IMR-90 (cell line): ENCODE measurements around the gene ZSCAN4. TPM values are rescaled to one million over a fixed set of nuclear protein-coding genes. Genes with fewer than 3 reads are reported as not detected.

ENCODE experiments used
- ATAC-seq: fragments of 200-7000 bp; cut with Tn5 transposase; 2 replicates; pipeline ENCODE4 v1.9.1; 2020; ENCODE audit warnings: low read depth, mild to moderate bottlenecking, moderate library complexity
- BruUV-seq: library from RNA; stranded (reverse); fragments of 400-500 nt; replicated peaks from 2 replicates; lab custom pipeline; 2021; lab: Mats Ljungman, UMichigan
- CTCF ChIA-PET: fragments of 300-600 bp; formaldehyde crosslinking; extraction: SDS; loops from one replicate; lab custom pipeline; 2021; ENCODE audit warnings: antibody characterized with exemption; lab: Yijun Ruan, JAX
- POLR2A ChIA-PET: fragments of 300-600 bp; sonication (Branson Sonifier 250); formaldehyde crosslinking; loops from one replicate; lab custom pipeline; 2022; ENCODE audit warnings: antibody characterized with exemption; ENCODE audit not compliant: unreplicated experiment; lab: Charles Lee
- DNase-seq: peaks from one replicate; pipeline ENCODE4 v3.0.0; 2013
- H2AFZ ChIP-seq: replicated peaks from 2 replicates; pipeline ENCODE3; 2013; ENCODE audit warnings: low read length, mild to moderate bottlenecking; ENCODE audit not compliant: poor library complexity
- H2AK5ac ChIP-seq: 2 replicates; pipeline ENCODE4 v1.6.1; 2013; ENCODE audit warnings: low read depth, low read length, inconsistent platforms
- H2AK9ac ChIP-seq: replicated peaks from 2 replicates; pipeline ENCODE3; 2013; ENCODE audit warnings: mild to moderate bottlenecking, low read depth, low read length, moderate library complexity; ENCODE audit not compliant: poor library complexity
- H2BK120ac ChIP-seq: 2 replicates; pipeline ENCODE4 v1.6.1; 2013; ENCODE audit warnings: low read depth, low read length, inconsistent platforms
- H2BK15ac ChIP-seq: 3 replicates; pipeline ENCODE4 v1.6.1; 2013; ENCODE audit warnings: low read depth, low read length, inconsistent platforms
- H2BK20ac ChIP-seq: 2 replicates; pipeline ENCODE4 v1.6.1; 2013; ENCODE audit warnings: low read depth, mild to moderate bottlenecking, inconsistent platforms, low read length, moderate library complexity
- H2BK5ac ChIP-seq: 2 replicates; pipeline ENCODE4 v1.6.1; 2013; ENCODE audit warnings: mild to moderate bottlenecking, low read depth, low read length, inconsistent platforms; ENCODE audit not compliant: poor library complexity, severe bottlenecking
- H3K14ac ChIP-seq: replicated peaks from 2 replicates; pipeline ENCODE4 v1.6.1; 2013; ENCODE audit warnings: low read depth, low read length, inconsistent platforms
- H3K18ac ChIP-seq: 2 replicates; pipeline ENCODE4 v1.6.1; 2013; ENCODE audit warnings: low read depth, low read length, control low read depth
- H3K23ac ChIP-seq: 2 replicates; pipeline ENCODE4 v1.6.1; 2013; ENCODE audit warnings: low read depth, low read length, inconsistent platforms
- H3K27ac ChIP-seq: 2 replicates; pipeline ENCODE4 v1.5.1; 2013; ENCODE audit warnings: mild to moderate bottlenecking, control low read depth, low read length; ENCODE audit not compliant: insufficient read depth
- H3K27me3 ChIP-seq: 2 replicates; pipeline ENCODE4 v1.6.1; 2013; ENCODE audit warnings: low read length; ENCODE audit not compliant: control insufficient read depth, insufficient read depth
- H3K36me3 ChIP-seq: 2 replicates; pipeline ENCODE4 v1.6.1; 2013; ENCODE audit warnings: low read length, mixed read lengths; ENCODE audit not compliant: control insufficient read depth, insufficient read depth
- H3K4ac ChIP-seq: 2 replicates; pipeline ENCODE4 v1.6.1; 2013; ENCODE audit warnings: low read depth, low read length, inconsistent platforms
- H3K4me1 ChIP-seq: 2 replicates; pipeline ENCODE4 v1.6.1; 2013; ENCODE audit warnings: low read length, mixed read lengths; ENCODE audit not compliant: control insufficient read depth, insufficient read depth
- H3K4me2 ChIP-seq: 2 replicates; pipeline ENCODE4 v1.6.1; 2013; ENCODE audit warnings: low read depth, mild to moderate bottlenecking, control low read depth, low read length, moderate library complexity
- H3K4me3 ChIP-seq: 2 replicates; pipeline ENCODE4 v1.5.1; 2013; ENCODE audit warnings: low read depth, mild to moderate bottlenecking, control low read depth, low read length, moderate library complexity; ENCODE audit not compliant: insufficient read depth
- H3K56ac ChIP-seq: 2 replicates; pipeline ENCODE4 v1.6.1; 2013; ENCODE audit warnings: low read length, inconsistent platforms; ENCODE audit not compliant: insufficient read depth; ENCODE audit errors: extremely low read depth
- H3K79me1 ChIP-seq, 2 experiments: 2 replicates each; pipeline ENCODE4 v1.6.1; 2013; ENCODE audit warnings: low read length in 2 of 2, inconsistent platforms in 1 of 2, low read depth in 1 of 2
- H3K9ac ChIP-seq: 2 replicates; pipeline ENCODE4 v1.6.1; 2013; ENCODE audit warnings: low read depth, low read length, control low read depth
- H3K9me1 ChIP-seq: 2 replicates; pipeline ENCODE4 v1.6.1; 2013; ENCODE audit warnings: low read length, inconsistent platforms; ENCODE audit not compliant: insufficient read depth
- H3K9me3 ChIP-seq: 2 replicates; pipeline ENCODE4 v1.6.1; 2013; ENCODE audit warnings: low read length; ENCODE audit not compliant: control insufficient read depth, insufficient read depth
- H4K20me1 ChIP-seq: 2 replicates; pipeline ENCODE4 v1.6.1; 2013; ENCODE audit warnings: low read length, inconsistent platforms; ENCODE audit not compliant: insufficient read depth
- H4K5ac ChIP-seq: 2 replicates; pipeline ENCODE4 v1.6.1; 2013; ENCODE audit warnings: mild to moderate bottlenecking, low read depth, low read length, control low read depth
- H4K8ac ChIP-seq, 2 experiments: 2 replicates each; pipeline ENCODE4 v1.6.1; 2013; ENCODE audit warnings: low read depth in 2 of 2, low read length in 2 of 2, control low read depth in 1 of 2, inconsistent platforms in 1 of 2
- H4K91ac ChIP-seq: 2 replicates; pipeline ENCODE4 v1.6.1; 2013; ENCODE audit warnings: low read depth, low read length, inconsistent platforms; ENCODE audit not compliant: insufficient read depth
- BHLHE40 ChIP-seq: fragments of 150-350 bp; IDR thresholded peaks from 2 replicates; pipeline ENCODE4 v1.6.1; 2016; ENCODE audit warnings: mild to moderate bottlenecking, low read depth, low read length
- CHD1 ChIP-seq: IDR thresholded peaks from 2 replicates; pipeline ENCODE4 v1.6.1; 2012; ENCODE audit warnings: low read depth, low read length, improper control_type of control experiment
- MAFK ChIP-seq: IDR thresholded peaks from 2 replicates; pipeline ENCODE4 v1.6.1; 2012; ENCODE audit warnings: low read depth, low read length, improper control_type of control experiment
- MAZ ChIP-seq: IDR thresholded peaks from 2 replicates; pipeline ENCODE4 v1.6.1; 2012; ENCODE audit warnings: low read depth, mild to moderate bottlenecking, low read length, improper control_type of control experiment, moderate library complexity, borderline replicate concordance
- NFE2L2 ChIP-seq: fragments of 150-350 bp; IDR thresholded peaks from 2 replicates; pipeline ENCODE4 v1.6.1; 2016; ENCODE audit warnings: low read depth, mild to moderate bottlenecking, low read length
- RAD21 ChIP-seq: IDR thresholded peaks from 2 replicates; pipeline ENCODE4 v1.6.1; 2012; ENCODE audit warnings: low read length, improper control_type of control experiment
- RFX5 ChIP-seq: IDR thresholded peaks from 2 replicates; pipeline ENCODE4 v1.8.0; 2012; ENCODE audit warnings: low read depth, mild to moderate bottlenecking, low read length, moderate library complexity
- SMC3 ChIP-seq: fragments of 150-350 bp; IDR thresholded peaks from 2 replicates; pipeline ENCODE4 v1.6.1; 2016; ENCODE audit warnings: low read depth, mild to moderate bottlenecking, antibody characterized with exemption, low read length, moderate library complexity
- WGBS, 2 experiments: methylation state at CpG; one replicate each; pipeline versions ENCODE4 v1.1.5 to v1.1.7; 2013; ENCODE audit warnings: missing lambda C conversion rate in 2 of 2; ENCODE audit not compliant: insufficient read length in 1 of 2; ENCODE audit errors: extremely low coverage in 2 of 2; 5-methylcytosine and 5-hydroxymethylcytosine counted together
- dilution Hi-C: fragments of 300-500 bp; cut with HindIII; formaldehyde crosslinking; loops from one replicate; pipeline ENCODE4 v1.14.3; 2018; ENCODE audit warnings: low sequenced_read_pairs; ENCODE audit not compliant: unreplicated experiment
- in situ Hi-C: fragments of 300-500 bp; cut with MboI; formaldehyde crosslinking; loops from 3 replicates; pipeline ENCODE4 v1.14.3; 2019; ENCODE audit warnings: low sequenced_read_pairs, inconsistent platforms, mixed read lengths
- intact Hi-C: fragments of 100-400 bp; cut with micrococcal nuclease; formaldehyde crosslinking; loops from 2 replicates; pipeline ENCODE4 v1.10.0; 2022
- polyA plus RNA-seq, 3 experiments: library from polyadenylated mRNA; depleted of rRNA; stranded (reverse); fragments of >200 nt; gene quantifications; 2 replicates each; pipeline ENCODE4 v1.2.3, GENCODE V29; 2012; ENCODE audit warnings: low replicate concordance in 1 of 3
- total RNA-seq: library from RNA; depleted of rRNA; stranded (reverse); fragments of >200 nt; gene quantifications from 2 replicates; pipeline ENCODE4 v1.2.3, GENCODE V29; 2012

The ZSCAN4 gene
- total and polyA plus RNA-seq, 2 of the 4 experiments (the other 2 are of a cell fraction), result not detected

DNA sequence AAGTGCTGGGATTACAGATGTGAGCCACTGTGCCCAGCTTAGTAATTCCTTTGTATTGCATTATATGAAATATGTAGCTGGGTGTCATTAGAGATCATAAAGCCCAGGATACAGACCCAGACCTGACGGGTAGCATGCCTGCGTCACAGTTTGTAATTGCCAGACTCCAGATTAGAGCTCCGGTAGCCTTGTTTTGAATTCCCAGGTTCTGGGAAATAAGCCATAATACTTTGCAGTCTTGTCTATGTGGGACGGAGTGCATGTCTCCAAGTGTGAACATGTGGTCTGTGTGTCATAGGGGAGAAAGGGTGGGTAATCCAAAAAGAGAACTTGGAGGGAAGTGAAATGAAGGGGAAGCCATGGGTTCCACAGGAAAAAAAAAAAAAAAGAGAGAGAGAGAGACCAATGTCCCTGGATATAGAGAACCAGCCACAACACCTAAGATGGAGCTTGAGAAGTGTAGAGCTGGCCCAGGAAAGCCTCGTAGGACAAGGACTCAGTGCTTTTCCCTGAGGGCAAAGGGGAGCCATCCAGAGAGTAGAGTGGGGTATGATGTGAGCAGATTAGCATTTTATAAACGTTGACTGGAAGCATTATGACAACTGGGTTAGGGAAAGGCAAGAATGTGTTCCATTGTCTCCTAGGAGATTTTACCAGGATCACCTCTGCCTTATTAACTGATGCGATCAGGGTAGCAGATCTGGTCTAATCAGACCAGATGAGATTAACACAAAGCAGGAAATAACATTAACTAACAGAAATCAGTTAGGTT is 2.6 kb downstream of the ZSCAN4 start:
- H3K9me3 ChIP-seq, result no peaks in the 10 kb centered on the region
- H2AK5ac ChIP-seq, result no peak overlapping the region
- ChIA-PET CTCF (no interaction called here), POLR2A (interaction anchor here (0.5 kb wide), 1 partner anchor 14 kb away, joined by 3 read pairs; no protein-coding TSS in a partner anchor)
- no peak overlapping the region for H3K4me2 ChIP-seq
- H2BK5ac ChIP-seq, result no peak overlapping the region
- no peaks in the 10 kb centered on the region for H3K79me1 ChIP-seq
- H2AFZ ChIP-seq, result no peak overlapping the region
- H3K36me3 ChIP-seq, result no peaks in the 10 kb centered on the region
- TF ChIP-seq CHD1, result no peak
- TF ChIP-seq RAD21, result no peak
- TF ChIP-seq MAFK, result no peak
- no peak for TF ChIP-seq NFE2L2
- no peak for TF ChIP-seq MAZ
- TF ChIP-seq SMC3, result no peak
- no peak for TF ChIP-seq BHLHE40
- TF ChIP-seq RFX5, result no peak
- H3K56ac ChIP-seq, result no peak overlapping the region
- H4K91ac ChIP-seq, result no peak overlapping the region
- H3K23ac ChIP-seq, result no peak overlapping the region
- H2BK120ac ChIP-seq, result no peak overlapping the region
- no peak overlapping the region for H3K27ac ChIP-seq
- no peak overlapping the region for H4K8ac ChIP-seq
- H4K20me1 ChIP-seq, result no peaks in the 10 kb centered on the region
- intact Hi-C loops (no loop called here), in situ Hi-C loops (no loop called here), dilution Hi-C loops (no loop called here)
- H2BK15ac ChIP-seq, result no peak overlapping the region
- H3K9ac ChIP-seq, result no peak overlapping the region
- no peaks in the 10 kb centered on the region for H3K4me1 ChIP-seq
- H2BK20ac ChIP-seq, result no peak overlapping the region
- no peaks in the 10 kb centered on the region; the same call in 1 of the 2 replicates for H3K27me3 ChIP-seq
- no peak for ATAC-seq
- H4K5ac ChIP-seq, result no peak overlapping the region
- H3K18ac ChIP-seq, result no peak overlapping the region
- H3K9me1 ChIP-seq, result no peaks in the 10 kb centered on the region
- no peak overlapping the region for H3K4me3 ChIP-seq
- 60% methylated on average over 4 of the region's 7 CpGs; no CpG with 5 or more reads in 1 of the 2 experiments for WGBS, 2 experiments
- DNase-seq, result no peak
- BruUV-seq, result no TSS peak
- H3K14ac ChIP-seq, result no peak overlapping the region
- H3K4ac ChIP-seq, result no peak overlapping the region
- H2AK9ac ChIP-seq, result no peak overlapping the region
